Panc1 (cell line): ENCODE data around the gene ANGPTL4.
"Not testable (repeated sequence)": the region's sequence is repeated elsewhere in the genome, so short reads cannot be mapped to it uniquely, and the experiment has no call there.

ENCODE experiments used
- POLR2AphosphoS5 ChIP-seq: IDR thresholded peaks from 2 replicates; pipeline ENCODE4 v1.6.1; 2012; ENCODE audit warnings: mild to moderate bottlenecking, low read depth, low read length, moderate library complexity
- TF ChIP-seq, protein P1 (sequence below): fragments of 450-650 bp; IDR thresholded peaks from 2 replicates; pipeline ENCODE4 v1.5.1; 2017; ENCODE audit warnings: mild to moderate bottlenecking

GRCh38 chr19:8349629-8350372 is 14.2 kb upstream of the ANGPTL4 start:
- TF ChIP-seq, protein P1, sequence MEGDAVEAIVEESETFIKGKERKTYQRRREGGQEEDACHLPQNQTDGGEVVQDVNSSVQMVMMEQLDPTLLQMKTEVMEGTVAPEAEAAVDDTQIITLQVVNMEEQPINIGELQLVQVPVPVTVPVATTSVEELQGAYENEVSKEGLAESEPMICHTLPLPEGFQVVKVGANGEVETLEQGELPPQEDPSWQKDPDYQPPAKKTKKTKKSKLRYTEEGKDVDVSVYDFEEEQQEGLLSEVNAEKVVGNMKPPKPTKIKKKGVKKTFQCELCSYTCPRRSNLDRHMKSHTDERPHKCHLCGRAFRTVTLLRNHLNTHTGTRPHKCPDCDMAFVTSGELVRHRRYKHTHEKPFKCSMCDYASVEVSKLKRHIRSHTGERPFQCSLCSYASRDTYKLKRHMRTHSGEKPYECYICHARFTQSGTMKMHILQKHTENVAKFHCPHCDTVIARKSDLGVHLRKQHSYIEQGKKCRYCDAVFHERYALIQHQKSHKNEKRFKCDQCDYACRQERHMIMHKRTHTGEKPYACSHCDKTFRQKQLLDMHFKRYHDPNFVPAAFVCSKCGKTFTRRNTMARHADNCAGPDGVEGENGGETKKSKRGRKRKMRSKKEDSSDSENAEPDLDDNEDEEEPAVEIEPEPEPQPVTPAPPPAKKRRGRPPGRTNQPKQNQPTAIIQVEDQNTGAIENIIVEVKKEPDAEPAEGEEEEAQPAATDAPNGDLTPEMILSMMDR, result not testable (repeated sequence)
- TF ChIP-seq POLR2AphosphoS5, result not testable (repeated sequence)
